Vagina (tissue), 2 donors: ENCODE data around the gene KRT9.

Experiments used
- CTCF ChIP-seq, 3 experiments: fragments of 450-650 bp in 2 of 3; fragments of 200-600 bp in 1 of 3; sonication (generic) in 1 of 3; IDR thresholded peaks; one replicate each; pipeline ENCODE4 v1.5.1; 2017 to 2019; ENCODE audit warnings: antibody characterized with exemption in 3 of 3, mild to moderate bottlenecking in 2 of 3, moderate library complexity in 2 of 3
- POLR2A ChIP-seq, 2 donors: fragments of 450-650 bp; IDR thresholded peaks; one replicate each; pipeline ENCODE4 v1.6.1; 2017; ENCODE audit warnings: antibody characterized with exemption in 2 of 2, mild to moderate bottlenecking in 2 of 2, moderate library complexity in 2 of 2
- POLR2AphosphoS5 ChIP-seq, 2 donors: sonication (generic); formaldehyde crosslinking; IDR thresholded peaks; one replicate each; pipeline ENCODE4 v1.9.0; 2017; ENCODE audit warnings: antibody characterized with exemption in 2 of 2, mild to moderate bottlenecking in 2 of 2, low read depth in 1 of 2; ENCODE audit not compliant: insufficient read depth in 1 of 2

DNA sequence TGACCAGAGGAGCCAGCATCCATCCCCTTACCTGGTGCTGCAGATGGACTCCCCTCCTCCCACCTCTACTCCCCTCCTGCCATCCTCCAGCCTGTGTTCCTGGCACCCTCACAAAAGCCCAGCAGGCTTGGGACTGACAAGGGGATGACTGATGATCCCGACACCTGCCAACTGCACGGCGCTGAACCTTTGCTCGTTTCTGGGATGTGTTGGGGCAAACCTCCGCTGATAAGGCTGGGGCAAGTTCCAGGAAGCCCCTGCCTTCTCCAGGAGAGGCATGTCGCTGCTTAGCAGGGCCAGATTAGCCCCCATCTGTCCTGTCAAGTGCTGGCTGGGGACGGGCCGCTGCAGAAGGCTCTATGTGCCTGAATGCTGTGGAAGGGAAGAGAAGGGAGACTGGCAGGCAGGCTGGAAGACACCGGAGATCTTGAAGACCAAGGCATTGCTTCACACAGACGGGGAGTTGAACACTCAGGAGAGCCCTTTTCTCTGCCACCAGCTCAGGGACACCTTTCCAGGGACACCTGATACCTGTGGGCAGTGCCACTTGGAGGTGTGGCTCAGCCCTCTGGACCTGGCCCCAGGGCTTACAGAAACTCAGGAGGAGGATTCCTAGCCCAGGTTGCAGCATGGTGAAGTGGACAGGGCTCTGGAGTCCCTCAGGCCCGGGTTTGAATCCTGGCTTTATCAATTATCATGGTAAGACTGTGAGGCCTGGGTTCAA, 52.2 kb downstream of the KRT9 start:
- TF ChIP-seq CTCF (IDR thresholded peaks at IDR 0.05) (no peak), POLR2AphosphoS5 (IDR thresholded peaks at IDR 0.05; ENCODE audit: insufficient read depth in 1 of 2, low read depth in 1 of 2) (no peak), POLR2A (IDR thresholded peaks at IDR 0.05) (no peak)
